ENCODE data around the gene ODAD3. TPM values are rescaled to one million over a fixed set of nuclear protein-coding genes. Genes with fewer than 3 reads are reported as not detected.
"Not testable (repeated sequence)": the region's sequence is repeated elsewhere in the genome, so short reads cannot be mapped to it uniquely, and the experiment has no call there.

The ODAD3 gene
- 1.4 TPM for total RNA-seq

- DNase-seq (ENCODE audit: low spot score), result peak; percentile 100
Measured at GRCh38 chr19:11435057-11435832, at the start of gene ODAD3, which contains the start of gene PRKCSH. Gene ODAD3, minus strand, starts transcription at chr19:11435121. Its CDS starts 105 bp downstream, at chr19:11435016. Gene PRKCSH, plus strand, starts transcription at chr19:11435635. Its CDS starts 483 bp downstream, at chr19:11436118.

GRCh38 chr19:11483366-11484111, 48.6 kb upstream of the ODAD3 start:
- no peak for DNase-seq (ENCODE audit: low spot score)

GRCh38 chr19:11482384-11483050, 47.6 kb upstream of the ODAD3 start:
- DNase-seq (ENCODE audit: low spot score), result peak; percentile 85

- DNase-seq (ENCODE audit: low spot score), result peak; percentile 58
Measured at GRCh38 chr19:11481534-11482383, 46.8 kb upstream of the ODAD3 start.

- DNase-seq (ENCODE audit: low spot score), result no peak
Measured at GRCh38 chr19:11480715-11481533, 46.0 kb upstream of the ODAD3 start, which contains the start of gene ELAVL3. Gene ELAVL3, minus strand, starts transcription at chr19:11481046. Its CDS starts 438 bp downstream, at chr19:11480608.

GRCh38 chr19:11479898-11480714, 45.2 kb upstream of the ODAD3 start:
- no peak for DNase-seq (ENCODE audit: low spot score)

GRCh38 chr19:11479090-11479897, 44.4 kb upstream of the ODAD3 start:
- DNase-seq (ENCODE audit: low spot score), result no peak

- no peak for DNase-seq (ENCODE audit: low spot score)
Measured at GRCh38 chr19:11478167-11479089, 43.5 kb upstream of the ODAD3 start.

GRCh38 chr19:11475861-11476260, 40.9 kb upstream of the ODAD3 start:
- no peak for DNase-seq (ENCODE audit: low spot score)

- not testable (repeated sequence) for DNase-seq (ENCODE audit: low spot score)
Measured at GRCh38 chr19:11475343-11475742, 40.4 kb upstream of the ODAD3 start.

GRCh38 chr19:11473725-11474124, 38.8 kb upstream of the ODAD3 start:
- no peak for DNase-seq (ENCODE audit: low spot score)

- not testable (repeated sequence) for DNase-seq (ENCODE audit: low spot score)
Measured at GRCh38 chr19:11468266-11468845, 33.4 kb upstream of the ODAD3 start.

- DNase-seq (ENCODE audit: low spot score), result no peak
Measured at GRCh38 chr19:11465600-11465999, 30.7 kb upstream of the ODAD3 start.

GRCh38 chr19:11464333-11465265, 29.7 kb upstream of the ODAD3 start:
- DNase-seq (ENCODE audit: low spot score), result no peak

- no peak for DNase-seq (ENCODE audit: low spot score)
Measured at GRCh38 chr19:11463391-11463790, 28.5 kb upstream of the ODAD3 start.

- no peak for DNase-seq (ENCODE audit: low spot score)
Measured at GRCh38 chr19:11461453-11461852, 26.5 kb upstream of the ODAD3 start.

Data from mucosa of gallbladder (tissue), 1 donor.